HG03139 (cell line): ENCODE measurements around the gene UROC1.
A peak's percentile ranks its signal among the peaks of the same experiment; 100 is the strongest.

ENCODE experiments used
- ATAC-seq: cut with Tn5 transposase; IDR thresholded peaks from one replicate; pipeline ENCODE4 v1.9.1; 2021; ENCODE audit not compliant: unreplicated experiment

UROC1 gene

DNA sequence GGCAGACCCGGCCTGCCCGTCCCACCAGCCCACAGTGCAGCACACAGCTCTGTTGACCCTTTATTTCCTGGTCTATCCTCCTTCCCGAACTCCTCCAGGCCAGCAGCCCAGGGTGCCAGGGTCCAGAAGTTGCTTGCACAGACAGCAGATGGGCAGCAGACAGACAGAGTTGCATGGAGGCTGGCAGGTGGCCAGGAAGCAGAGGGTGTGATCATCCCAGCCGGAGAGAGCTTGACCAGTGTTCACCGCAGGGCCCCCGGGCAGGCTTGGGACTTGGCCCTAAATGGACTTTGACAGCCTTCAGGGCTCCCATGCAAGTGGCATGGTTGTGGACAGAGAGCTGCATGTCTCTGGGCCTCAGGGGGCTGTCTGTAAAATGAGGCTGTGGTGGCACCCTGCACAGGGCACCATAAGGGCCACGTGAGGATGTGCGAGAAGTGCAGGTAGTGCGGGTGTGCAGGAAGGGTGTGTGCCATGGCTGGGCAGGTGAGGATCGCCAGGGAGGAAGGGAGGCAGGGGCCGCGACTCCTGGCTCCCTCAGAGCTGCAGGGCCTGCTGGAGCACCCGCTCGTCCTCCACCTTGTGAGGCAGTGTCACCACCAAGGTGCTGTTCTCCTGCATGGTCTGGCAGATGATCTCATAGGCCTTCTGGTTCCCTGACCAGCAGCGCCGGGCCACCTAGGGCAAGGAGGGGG, 35.6 kb downstream of the UROC1 start:
- no peak for ATAC-seq

DNA sequence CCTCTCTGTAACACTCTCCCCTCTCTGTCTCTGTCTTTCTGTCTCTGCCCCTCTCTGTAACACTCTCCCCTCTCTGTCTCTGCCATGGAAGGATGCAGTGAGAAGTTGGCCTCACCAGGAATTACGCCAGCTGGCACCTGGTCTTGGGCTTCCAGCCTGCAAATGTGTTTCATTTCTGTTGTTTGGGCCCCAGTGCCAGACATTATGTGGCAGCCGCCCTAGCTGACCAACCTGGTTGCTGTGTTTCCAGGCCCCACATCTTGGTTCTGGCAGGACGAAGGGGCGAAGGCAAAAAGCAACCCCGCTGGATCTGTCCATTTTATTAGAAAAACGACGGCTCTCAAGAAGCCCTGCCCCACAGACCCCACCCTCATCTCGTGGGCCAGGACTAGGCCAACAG, 36.7 kb downstream of the UROC1 start:
- no peak for ATAC-seq

DNA sequence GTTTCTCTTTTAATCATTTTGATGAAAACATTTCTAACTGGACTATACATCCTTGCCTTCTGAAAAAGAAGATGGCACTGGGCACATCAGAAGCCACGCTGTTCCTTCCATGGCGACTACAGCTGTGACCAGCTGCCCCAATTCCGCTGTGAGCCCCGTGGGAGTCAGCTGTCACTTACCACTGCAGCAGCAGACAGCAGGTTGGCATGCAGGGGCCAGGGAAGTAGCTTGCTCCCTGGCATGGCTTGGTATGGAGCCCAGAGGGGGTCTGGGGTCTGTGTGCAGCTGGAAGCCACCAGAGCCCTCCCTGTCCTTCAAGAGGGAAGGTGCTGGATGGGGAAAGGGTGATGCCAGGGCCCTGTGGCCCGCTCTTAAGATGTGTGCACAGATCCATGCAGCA, 37.4 kb downstream of the UROC1 start:
- ATAC-seq: no peak

DNA sequence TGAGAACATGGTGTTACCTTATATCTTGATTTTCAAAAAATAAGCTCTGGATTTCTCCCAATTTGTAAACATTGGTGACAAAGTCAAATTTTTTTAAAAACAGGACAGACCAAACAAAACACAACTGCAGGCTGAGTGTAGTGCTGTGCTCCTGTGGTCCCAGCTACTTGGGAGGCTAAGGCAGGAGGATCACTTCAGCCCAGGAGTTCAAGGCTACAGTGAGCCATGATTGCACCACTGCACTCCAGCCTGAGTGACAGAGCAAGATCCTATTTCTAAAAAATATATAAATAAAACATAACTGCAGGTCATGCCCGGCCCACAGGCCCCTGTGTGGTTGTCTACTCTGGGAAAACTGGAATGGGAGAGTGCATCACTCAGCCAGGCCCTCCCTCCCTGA, 37.9 kb downstream of the UROC1 start:
- ATAC-seq: no peak

DNA sequence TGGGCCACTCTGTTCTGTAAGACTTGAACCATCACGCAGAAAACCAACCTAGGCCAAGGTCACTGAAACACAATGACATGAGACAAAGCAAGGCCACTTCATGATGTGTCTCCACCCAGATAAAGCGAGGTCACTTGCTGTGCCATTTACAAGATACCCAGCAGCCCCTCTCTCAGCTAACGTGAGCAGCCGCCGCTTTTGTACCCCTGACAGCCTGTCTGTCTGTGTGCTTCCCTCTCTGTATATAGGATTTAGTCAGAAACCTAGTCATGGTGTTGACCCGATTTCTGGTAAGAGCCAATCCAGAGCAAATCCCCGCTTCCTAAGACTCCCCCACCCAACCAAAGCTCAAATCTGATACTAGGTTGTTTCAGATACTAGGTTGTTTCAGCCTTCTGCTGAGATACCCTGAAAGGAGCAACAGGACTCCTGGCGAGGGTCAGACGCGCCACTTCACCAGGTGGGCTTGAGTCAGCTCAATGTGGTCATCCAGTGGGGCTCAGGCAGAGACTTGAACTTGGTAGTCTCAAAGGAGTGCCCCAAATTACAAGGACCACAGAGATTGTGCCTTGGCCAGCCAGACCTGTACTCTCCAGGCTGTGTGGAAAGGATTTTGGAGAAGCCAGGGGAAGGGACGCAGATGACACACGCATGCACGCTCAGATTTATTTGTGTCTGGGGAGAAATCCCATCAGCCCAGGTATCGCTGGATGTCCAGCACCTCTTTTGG, 38.8 kb downstream of the UROC1 start:
- ATAC-seq: no peak

DNA sequence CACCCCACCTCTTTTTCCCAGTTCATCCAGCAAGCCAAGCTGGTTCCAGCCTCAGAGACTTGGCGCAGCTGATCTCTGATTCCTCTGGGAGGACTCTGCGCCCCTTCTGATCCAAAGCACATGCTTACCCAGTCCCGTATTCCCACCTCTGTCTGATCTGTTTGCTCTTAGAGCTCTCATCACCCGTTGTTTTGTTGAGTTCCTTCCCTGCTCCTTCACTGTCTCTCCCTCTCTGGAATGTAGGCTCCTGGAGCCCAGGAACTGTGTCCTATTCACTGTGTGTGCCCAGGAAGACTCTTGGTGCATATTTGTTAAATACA, 40.6 kb downstream of the UROC1 start:
- ATAC-seq: no peak

DNA sequence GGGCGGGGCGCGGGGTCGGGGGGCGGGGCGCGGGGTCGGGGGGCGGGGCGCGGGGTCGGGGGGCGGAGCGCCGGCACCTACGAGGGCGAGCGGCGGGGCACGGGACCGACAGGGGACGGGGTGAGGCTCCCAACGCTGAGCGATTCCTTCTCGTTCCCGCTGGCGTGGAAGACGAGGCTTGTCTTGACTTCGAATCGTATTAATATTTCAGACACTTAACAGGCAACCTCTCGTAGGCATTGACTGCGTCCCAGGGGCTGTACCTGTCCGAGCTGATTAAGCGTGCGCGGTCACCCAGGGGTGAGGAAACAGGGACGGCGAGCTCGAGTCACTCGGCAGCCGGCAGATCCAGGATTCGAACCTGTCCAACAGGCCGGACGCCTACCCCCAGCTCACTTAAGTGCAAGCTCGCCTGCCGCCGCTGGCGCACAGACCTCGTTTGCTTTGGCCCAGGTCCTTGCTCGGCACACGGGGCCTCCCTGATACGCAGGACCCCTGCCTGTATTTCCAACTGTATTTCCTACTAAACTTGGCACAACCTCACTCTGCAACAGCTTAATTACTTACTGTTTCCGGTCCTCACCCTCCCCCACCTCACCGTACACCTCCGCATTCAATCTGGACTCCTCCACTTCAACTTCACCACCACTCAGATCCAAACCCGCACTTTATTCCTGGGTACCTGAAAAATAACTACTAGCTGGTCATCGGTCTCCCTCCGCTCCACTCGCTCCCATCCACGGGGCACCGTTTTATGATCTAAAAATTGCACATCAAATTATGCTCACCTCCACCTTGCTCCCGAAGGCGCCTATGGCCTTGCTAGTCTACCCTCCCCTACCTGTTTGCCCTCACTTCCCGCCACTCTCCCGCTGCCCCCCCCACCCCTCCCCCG, 41.2 kb downstream of the UROC1 start:
- ATAC-seq: peak; percentile 16

DNA sequence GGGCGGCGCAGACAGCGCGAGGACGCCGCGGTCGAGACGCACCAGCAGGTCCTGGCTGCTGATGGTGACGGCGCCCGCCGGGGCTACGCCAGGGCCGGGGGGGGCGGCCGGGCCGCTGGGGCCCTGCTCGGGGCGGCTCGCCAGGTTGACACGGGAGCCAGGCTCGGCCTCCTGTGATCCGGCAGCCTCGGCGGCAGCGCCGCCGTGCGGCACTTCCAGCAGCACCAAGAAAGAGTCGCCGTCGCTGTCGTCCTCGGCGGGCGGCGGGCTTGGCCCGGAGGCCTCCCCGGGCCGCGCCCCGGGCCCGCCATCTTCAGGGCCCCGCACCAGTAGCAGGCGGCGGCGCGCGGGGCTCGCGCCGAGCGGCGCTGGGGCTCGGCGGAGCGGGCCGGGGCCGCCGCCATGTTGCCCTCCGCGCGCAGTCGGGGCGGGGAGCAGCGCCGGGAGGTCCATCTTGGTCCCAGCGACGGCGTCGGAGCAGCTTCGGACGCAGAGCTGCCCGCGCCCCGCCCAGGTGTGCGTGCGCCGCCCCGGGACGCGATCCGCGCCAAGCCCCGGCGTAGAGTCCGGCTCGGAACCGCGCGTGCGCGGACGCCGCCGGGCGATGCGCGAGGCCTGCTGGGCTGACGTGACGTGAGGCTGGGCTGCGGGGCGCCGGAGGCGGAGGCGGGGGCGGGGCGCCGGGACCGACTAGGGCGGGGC, 42.0 kb downstream of the UROC1 start, which contains the start of gene ZXDC:
Gene ZXDC, minus strand, starts transcription at position 479 of the 702 bp plus-strand sequence. Its CDS starts 26 bp downstream, at position 453.
- peak; percentile 74 for ATAC-seq

DNA sequence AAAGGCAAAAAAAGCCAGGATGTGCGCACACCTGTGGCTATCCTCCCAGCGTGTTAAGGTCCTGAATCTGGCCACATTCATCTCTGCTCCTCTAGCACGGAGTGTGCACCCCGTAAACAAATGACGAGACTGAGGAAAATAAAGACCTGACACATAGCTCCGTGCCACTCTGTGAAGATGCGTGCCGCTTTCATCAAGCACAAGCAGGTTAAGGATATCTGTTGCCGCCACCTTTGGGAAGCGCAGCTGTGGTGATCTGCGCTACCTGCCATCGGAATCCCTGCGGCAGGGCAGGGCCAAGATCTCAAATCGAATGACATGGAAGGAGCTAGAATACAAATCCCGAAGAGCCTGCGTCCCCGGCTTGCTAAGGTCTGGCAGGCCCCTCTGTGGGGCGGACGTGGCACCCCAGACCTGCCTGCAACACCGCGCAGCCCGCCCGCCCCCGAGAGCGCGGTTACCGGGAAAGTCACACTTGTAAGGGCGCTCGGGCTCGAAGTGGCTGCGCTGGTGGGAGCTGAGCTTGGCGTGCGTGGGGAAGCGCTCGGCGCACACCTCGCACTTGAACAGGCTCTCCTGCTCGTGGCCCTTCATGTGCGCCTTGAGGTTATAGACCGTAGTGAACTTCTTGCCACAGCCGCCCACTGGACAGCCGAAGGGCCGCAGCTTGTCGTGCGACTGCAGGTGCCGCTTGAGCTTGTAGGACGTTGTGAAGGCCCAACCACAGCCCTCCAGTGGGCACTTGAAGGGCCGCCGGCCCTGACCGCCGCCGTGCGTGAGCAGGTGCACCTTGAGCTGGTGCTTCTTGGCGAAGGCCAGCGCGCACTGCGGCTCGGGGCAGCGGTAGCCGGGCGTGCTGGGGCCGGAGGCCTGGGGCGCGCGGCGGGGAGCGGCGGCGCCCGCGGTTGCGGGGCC, 42.8 kb downstream of the UROC1 start:
- ATAC-seq: peak; percentile 23

DNA sequence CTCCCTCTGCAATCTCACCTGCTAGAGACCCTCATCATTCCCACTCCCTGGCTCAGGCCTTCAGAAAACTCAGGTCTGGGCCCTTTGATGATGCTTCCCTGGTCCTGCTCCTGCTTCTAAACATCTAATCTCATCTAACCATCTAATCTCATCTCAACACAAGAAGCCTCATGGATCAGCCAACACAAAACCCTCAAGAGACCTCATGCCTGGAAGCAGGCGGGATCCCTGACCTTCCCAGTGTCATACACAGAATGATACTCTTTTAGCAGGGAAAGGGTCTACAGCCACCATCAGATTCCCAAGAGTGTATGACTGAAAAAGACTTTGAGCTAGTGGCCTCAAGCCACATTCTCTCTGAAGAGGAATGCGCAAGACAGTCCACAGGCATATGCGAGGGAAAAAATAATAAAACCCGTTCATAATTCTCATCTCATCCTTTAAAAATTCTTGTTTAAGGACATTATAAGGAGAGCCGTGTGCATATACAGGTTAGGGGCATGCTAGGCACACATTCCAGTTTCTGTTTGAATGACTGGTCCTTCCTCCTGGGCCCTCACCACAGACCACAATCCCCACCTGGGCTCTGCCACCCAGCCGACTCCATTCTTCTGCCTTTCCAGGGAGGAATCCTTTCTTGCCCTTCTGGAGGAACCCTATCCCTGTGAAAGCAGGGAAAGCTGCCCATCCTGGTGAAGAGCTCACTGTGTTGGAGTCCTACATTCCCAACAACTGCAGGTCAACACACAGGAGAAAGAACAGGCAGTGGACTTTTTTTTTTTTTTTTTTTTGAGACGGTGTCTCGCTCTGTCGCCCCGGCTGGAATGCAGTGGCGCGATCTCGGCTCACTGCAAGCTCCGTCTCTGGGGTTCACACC, 44.0 kb downstream of the UROC1 start:
- ATAC-seq: no peak

DNA sequence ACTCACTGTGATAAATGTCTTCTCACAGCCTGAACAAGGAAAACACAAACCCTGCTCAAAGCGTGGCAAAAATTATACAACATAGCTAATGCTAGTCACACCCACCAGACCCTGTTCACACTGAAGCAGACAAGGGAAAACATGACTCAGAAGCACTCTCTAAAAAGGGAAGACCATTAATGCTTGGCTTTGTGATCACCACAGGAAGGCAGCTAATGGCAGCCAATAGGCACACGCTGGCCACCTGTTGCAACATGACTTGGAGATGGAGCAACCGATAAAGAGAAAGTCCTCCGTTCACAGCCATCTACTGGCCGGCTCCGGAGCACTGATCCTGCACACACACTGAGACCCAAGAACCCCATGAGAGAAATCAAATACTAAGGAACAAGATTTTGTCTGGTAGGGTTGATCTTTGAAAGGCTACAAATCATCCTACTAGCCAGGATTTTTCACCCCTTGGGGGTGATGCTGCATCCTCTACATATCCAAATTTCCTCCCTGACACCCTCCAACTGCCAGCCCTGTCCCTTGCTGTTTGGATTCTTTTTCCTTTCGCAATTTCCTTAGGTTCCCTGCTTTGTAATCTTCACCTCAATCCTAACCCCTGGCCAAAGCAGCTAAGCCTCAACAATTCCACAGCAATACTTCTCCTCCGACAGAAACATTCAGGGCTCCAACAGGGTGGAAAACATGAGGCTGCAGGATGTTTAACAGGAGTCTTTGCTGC, 45.1 kb downstream of the UROC1 start:
- ATAC-seq: no peak

DNA sequence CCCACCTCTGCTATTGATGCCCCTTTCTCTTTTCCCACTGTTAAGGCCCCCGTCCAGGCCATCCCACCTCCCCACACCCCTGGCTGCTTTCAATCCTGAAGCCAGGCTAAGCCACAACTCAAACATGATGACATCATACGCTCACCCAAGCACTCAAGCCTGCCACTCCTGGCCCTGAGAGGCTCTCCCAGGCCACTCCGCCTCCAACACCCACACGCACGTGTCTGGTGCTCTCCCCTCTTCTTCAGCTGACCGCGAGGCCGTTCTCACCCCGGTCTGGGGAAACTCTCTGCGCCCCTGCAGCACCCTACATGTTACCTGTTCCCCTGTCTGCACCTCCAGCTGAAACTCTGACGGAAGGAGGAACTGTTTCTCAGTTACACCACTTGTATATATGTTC, 48.1 kb downstream of the UROC1 start:
- ATAC-seq: no peak

DNA sequence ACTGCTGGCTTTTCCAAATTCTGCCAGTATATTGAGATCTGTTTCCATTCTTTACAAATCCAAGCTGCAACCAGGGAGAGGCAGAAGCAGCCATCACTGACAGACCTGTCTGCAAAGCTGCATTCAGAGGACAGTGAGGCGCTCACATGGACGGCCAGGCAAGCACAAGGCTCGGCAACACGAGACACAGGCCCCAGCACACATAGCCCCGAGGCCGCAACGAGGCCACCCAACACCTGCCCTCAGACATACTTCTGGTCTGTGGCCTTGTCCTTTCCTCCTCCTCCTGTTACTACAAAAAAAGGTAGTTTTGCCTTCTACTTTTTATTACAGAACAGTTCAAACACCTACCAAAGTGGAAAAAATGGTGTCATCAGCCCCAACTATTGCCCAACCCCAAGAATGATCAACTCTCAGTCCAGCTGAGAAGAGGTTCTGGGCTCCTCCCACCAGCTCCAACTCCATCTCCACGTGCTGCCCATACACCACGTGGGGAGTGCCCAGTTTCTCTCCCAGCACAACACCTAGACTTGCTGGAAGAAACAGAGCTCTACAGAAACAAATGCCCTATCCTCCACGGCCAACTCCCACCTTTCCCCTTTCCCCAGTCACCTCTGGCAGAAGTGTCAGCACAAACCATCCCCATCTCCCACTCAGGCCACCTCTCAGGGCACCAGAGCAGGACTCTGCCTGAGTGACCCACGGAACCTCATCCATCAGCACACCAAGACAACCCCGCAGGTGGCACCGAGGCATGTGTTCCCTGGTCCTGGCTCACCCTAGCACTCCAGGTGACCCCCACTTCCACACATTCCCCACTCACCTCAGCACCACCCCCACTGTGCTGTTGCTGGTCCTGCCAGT, 49.3 kb downstream of the UROC1 start:
- ATAC-seq: no peak

DNA sequence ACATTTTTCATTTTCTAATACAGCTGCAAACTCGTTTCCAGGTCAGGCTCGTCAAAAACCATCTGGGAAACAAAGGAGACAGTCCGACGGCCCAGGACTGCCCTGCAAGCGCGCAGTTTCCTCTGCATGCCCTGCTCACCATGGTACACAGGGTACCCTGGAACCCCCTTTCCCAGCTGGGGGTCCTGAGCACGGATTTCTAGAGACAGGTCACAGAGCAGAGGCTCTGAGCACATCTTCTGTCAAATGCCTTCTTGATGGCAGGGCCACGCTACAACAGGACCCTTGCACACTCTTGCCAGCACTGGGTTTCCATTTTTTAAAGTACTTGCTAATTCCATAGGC, 50.0 kb downstream of the UROC1 start:
- ATAC-seq: no peak

DNA sequence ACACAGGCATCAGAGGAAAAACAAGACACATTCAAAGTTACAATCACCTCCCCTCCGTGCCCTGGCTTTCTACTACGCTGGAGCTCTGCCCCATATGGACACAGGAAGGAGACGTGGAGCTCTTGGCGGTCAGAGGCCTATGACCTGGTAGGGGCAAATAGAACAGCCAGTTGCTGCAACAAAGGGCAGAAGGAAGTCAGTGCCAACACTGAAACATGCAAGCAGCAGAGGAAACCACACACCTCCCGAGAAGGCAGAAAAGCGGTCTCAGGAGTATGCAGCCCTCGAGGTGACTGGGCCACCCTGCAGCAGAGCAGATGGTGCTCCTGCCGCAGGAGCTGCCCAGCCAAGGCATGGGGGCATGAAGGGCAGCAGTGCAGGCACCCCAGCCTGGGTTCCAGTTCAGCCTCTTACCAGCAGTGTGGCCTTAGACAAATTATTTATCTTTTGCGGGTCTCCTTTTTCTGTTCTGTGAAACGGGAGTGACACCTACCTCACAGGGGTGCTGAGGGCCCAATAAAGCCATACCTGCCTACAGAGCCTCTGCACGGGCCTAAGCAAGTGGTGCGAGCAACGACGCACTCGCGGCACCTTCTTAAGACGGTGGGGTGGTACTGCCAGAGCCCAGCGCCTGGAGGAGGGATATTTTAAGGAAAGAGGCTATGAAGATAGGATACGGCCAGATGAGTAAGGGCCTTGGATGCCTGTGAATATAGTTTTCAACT, 50.5 kb downstream of the UROC1 start:
- ATAC-seq: no peak

DNA sequence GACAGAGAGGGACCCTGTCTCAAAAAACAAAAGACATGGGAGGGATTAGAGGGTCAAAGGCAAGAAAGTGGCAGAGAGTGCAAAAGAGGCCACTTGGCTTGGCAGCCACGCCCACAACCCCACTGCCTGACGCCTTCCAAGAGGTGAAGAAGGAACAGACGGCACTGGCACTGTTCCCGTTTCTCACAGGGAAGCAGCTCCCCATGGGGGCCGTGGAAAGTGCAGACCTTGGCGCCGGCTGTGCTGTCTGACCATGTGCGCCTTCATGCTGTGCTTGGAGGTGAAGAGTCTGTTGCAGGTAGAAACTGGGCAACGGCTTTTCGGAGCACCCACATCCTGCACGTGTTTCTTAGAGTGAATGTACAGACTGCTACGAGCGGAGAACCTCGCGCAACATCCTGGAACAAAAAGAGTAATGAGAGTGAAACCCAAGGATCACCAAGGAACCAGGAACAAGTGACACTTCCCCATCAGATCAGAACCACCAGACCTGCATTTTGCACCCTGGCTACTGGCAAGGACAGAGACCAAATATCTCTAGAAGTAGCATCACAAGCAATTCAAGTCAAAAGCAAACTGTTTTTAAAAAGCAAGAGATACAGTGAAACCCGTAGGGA, 51.5 kb downstream of the UROC1 start:
- ATAC-seq: no peak

DNA sequence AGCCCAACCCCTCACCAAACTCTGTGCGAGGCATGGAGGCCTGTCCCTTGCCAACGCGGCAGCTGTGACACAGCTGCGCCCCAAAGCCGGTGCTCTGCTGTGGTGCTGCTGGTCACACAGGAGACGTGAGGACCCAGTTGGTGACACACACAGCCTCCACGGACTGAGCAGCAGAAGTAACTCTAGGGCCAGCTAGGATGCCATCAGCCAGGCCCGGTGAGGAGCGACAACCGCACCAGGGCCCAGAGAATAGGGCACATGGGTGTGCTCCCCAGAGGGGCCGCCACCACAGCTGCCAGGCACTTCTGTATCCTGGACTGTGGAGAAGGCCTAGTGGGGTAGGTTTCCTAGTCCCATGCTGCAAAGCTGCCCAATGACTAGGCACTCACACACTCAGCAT, 52.6 kb downstream of the UROC1 start:
- no peak for ATAC-seq
